NOMO-1 treated with DMSO at 0.1 percent for 48 hours (cell line): ENCODE data around the gene APH1A.
"Not testable (repeated sequence)": the region's sequence is repeated elsewhere in the genome, so short reads cannot be mapped to it uniquely, and the experiment has no call there.

Experiments
- DNase-seq: peaks from one replicate; lab custom pipeline; 2025; ENCODE audit not compliant: unreplicated experiment; lab: John Stamatoyannopoulos, UW

APH1A gene

GRCh38 chr1:150269451-150269850 lies 635 bp upstream of the APH1A start:
- DNase-seq: no peak

- no peak for DNase-seq
Measured at GRCh38 chr1:150268340-150268704, 494 bp downstream of the APH1A start.

DNA sequence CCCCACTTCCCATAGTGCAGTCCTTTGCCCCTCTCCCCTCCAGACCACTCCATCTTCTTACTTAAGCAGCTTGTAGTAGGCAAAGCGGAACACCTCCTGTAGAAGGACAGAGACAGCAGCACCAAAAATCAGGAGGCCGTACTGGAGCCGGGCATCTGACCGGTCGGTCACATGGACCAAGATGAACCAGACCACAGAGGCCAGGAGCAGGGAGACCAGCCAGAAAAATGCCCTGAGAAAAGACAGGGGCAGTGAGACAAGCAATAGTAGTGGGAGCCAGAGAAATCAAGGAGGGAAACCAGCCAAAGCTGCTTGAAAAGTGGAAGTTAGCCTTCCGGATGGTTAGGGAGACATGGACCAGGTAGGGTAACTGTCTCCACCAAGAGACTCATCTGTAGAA lies 920 bp downstream of the APH1A start:
- DNase-seq: no peak

DNA sequence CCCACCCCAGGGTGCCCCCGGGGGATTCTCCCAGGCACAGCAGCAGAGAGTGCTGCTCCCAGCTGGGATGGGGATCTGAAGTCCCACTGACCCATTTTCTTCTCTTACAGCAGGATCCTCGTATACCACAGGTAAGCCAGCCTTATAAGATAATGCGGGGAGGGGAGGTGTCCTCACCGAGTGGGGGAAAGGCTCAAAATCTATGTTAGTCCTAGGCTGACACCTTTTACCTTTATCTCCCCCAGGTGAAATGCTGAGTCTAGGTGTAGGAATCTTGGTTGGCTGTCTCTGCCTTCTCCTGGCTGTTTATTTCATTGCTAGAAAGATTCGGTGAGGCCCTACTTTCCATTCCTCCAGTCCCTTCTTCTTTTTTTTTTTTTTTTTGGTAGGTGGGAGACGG lies 5.3 kb downstream of the APH1A start:
- DNase-seq: no peak

DNA sequence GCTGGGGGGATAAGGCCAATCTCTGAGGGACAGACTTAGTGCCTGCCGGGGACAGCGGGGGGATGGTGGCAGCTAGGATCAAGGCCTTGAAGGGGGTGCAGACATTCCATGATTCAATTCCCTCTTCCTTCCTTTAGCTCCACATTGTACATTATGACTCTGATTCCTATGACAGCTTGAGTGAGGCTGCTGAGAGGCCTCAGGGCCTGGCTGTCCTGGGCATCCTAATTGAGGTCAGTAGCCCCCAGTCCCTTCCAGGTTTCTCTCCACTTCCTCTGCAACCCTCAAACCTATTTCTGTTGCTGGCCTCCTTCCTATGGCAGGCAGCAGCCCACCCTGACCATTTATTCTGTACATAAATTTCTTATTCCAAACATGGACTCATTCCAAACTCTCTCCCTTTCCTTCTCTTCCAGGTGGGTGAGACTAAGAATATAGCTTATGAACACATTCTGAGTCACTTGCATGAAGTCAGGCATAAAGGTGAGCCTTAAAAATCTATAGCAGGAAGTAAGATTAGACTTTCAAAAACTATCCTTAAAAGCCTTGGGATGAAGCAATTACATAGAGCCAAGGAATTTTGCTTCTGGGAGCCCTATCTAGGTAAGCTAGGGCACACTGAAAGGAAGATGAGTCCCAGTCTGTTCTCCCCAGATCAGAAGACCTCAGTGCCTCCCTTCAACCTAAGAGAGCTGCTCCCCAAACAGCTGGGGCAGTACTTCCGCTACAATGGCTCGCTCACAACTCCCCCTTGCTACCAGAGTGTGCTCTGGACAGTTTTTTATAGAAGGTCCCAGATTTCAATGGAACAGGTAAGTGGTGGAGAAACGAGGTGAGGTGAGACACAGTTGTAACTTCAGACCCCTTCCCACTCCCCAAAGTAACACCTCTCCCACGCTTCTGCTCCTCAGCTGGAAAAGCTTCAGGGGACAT lies 6.2 kb downstream of the APH1A start:
- no peak for DNase-seq

GRCh38 chr1:150261367-150261766 lies 7.4 kb downstream of the APH1A start:
- no peak for DNase-seq

- DNase-seq: no peak
Measured at GRCh38 chr1:150259758-150260669, 8.8 kb downstream of the APH1A start.

DNA sequence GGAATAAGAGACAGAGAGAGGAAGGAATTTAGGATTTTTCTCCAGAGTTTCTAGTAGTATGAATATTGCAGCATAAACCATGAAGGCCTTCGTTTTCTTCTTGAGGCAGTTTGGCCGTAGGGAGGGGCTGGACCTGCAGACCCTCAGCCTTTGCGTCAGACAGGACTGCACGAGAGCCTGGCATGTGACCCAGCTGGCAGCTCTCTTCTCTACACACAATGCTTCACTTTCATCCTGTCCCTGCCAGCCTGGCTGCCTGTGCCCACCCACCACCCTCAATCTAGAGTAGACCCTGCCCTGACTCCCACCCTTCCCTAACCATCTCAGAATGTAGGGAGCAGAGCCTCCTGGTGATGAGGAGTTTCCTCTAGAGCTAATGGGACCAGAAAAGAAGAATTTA lies 9.6 kb downstream of the APH1A start:
- DNase-seq: no peak

DNA sequence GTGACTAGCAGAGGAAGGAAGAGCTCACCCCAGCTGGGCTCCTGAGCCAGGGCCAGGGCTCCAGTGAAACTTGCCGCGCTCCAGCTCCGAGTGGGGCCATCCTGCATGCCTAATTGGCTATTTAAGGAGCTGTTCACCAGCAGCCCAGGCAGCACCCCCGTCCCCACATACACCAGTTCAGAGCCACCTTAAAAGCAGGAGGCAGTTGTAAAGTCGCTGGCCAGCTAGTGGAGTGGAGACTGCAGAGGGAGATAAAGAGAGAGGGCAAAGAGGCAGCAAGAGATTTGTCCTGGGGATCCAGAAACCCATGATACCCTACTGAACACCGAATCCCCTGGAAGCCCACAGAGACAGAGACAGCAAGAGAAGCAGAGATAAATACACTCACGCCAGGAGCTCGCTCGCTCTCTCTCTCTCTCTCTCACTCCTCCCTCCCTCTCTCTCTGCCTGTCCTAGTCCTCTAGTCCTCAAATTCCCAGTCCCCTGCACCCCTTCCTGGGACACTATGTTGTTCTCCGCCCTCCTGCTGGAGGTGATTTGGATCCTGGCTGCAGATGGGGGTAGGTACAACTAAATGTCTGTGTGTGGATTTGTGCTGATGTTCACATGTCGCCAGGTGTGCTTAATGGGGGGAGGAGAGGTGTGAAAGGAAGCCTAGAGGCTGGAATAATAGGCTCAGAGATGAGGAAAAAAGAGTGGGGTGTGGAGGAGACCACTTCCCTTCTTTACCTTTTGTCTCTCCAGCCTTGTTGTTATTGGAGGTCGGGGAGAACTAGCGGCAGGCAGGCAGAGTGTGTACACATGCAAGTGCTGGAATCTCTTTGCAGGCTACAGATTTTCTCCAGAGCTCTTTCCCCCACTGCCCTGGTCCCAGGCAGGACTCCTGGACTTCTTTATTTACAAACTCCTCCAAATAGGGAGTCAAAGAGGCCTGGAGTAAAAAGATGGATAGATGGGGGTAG lies 10.9 kb downstream of the APH1A start, which contains the start of gene CA14:
CA14 (plus strand) TSS at position 151 of the 962 bp plus-strand sequence; CDS start at position 506, 355 bp downstream.
- no peak for DNase-seq

GRCh38 chr1:150256554-150257341 lies 12.1 kb downstream of the APH1A start:
- DNase-seq: no peak

- DNase-seq: no peak
Measured at GRCh38 chr1:150256198-150256553, 12.6 kb downstream of the APH1A start.

DNA sequence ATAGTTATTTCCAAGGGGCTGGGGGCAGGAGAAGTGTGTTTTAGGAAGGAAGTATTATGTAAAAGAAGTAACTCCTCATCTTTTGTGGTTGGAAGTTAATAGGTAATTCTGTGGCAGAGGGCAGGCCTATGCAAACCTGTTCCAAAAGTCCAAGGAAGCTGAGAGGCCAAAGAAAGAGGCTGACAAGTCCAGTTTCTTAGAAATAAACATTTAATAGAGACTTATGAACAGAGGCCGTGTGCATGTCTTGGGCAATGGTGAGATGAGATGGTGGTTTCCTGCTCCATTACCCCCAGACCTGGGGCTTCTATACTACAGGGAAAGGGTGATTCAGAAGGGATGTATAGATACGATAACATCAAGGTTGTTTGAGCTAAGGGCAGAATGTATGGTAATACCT lies 18.9 kb downstream of the APH1A start:
- no peak for DNase-seq

GRCh38 chr1:150243003-150243402 lies 25.8 kb downstream of the APH1A start:
- no peak for DNase-seq

DNA sequence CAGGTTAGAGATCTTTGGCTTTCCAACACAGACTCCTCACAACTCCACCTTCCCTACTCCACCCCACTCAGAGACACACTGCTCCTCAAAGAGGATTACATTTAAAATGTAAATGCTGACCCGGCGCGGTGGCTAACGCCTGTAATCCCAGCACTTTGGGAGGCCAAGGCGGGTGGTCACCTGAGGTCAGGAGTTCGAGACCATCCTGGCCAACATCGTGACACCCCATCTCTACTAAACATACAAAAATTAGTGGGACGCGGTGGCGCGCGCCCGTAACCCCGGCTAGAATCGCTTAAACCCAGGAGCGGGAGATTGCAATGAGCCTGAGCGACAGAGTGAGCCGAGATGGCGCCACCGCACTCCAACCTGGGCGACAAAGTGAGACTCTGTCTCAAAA lies 31.1 kb downstream of the APH1A start:
- no peak for DNase-seq

DNA sequence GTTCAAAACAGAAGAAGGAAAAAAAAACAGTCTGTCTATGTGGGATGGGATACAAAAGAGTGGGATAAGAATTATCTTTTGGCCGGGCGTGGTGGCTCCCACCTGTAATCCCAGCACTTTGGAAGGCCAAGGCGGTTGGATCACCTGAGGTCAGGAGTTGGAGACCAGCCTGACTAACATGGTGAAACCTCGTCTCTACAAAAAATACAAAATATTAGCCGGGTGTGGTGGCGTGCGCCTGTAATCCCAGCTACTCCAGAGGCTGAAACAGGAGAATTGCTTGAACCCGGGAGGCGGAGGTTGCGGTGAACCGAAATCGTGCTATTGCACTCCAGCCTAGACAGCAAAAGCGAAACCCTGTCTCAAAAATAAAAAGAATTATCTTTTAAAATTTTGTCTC lies 31.6 kb downstream of the APH1A start:
- not testable (repeated sequence) for DNase-seq

GRCh38 chr1:150236614-150237100 lies 32.2 kb downstream of the APH1A start:
- no peak for DNase-seq

- DNase-seq: peak; percentile 100
Measured at GRCh38 chr1:150235852-150236613, 32.8 kb downstream of the APH1A start, which contains the start of gene ANP32E. ANP32E (minus strand) TSS chr1:150236112; CDS start chr1:150235786, 326 bp downstream.

DNA sequence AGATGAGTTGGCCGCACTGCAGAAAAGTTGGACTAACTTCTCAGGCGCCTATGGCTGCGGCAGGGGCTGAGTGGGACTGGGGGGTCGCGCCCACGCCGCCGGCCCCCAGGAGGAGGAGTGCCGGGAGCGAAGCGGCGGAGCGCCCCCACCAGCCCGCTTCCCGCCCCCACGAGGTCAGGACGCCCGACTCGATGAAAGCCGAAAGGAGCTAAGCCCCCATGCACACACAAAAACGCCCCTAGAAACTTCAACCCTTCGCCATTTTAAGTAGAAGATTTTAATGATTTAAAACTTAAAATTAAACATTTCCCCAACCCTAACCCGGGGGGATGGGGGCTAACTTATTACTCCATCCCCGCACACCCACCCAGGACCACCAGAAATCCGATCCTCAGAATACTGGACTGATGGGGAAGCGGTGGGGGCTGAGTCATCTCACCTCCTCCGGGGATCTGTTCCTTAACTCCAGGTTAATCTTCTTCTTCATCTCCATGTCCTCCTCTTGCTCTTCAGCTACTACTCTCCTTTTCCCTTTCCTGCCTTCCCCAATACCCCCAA lies 33.4 kb downstream of the APH1A start:
- peak; percentile 9 for DNase-seq
